Measurements from ENCODE around the gene ACLY. TPM values are rescaled to one million over a fixed set of nuclear protein-coding genes. Genes with fewer than 3 reads are reported as not detected.

Gene ACLY
- total and polyA plus RNA-seq, 2 of the 13 experiments (the other 11 are each of a cell fraction or from before 2014, with no cell fraction given) = 111 to 218 TPM

DNA sequence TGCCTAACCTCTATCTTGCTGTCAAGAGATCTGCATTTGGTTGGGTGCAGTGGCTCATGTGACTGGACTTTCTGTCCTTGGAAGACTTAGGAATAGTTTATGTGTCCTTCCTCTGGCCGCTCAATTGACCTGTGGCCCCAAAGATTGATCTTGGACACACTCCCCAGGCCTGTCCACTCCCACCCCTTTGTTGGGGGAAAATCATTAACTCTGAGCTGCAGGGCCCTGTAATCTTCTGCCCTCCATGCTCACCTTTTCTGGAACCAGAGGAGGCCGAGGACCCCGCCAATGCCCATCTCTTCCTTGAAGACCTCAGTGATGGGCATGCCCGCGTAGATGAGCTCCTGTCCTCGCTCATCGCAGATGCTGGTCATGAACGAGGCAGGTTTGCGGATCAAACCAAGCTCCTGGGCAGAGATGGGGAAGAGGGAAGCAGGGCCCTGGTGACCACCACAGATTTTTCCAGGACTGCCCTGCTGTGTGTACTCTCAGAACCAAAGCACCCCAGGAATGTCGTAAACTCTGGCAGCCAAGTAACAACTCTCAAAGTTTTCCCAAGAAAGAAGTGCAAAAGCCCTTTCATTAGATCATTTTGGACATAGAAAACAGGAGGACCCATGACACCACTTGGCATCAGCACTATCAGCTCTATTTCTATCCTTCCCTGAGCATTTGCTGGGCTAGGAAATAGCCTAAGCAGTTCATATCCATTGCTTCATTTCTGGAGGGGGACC, 45.0 kb downstream of the ACLY start (continued):
- TF ChIP-seq SOX13 (IDR thresholded peaks at IDR 0.05) (no peak), SOX13 (CRISPR knock-in tag; conservative IDR thresholded peaks at IDR 0.05 in 1 of 2, IDR thresholded peaks at IDR 0.05 in 1 of 2) (peak in 1 of 2 experiments; percentile 52; a peak in 1 of 4 replicates), SAP130 (CRISPR knock-in tag; IDR thresholded peaks at IDR 0.05; ENCODE audit: low read depth) (no peak), MZF1 (CRISPR knock-in tag; IDR thresholded peaks at IDR 0.05; ENCODE audit: borderline replicate concordance) (no peak), MYNN (CRISPR knock-in tag; IDR thresholded peaks at IDR 0.05; ENCODE audit: low read depth) (no peak), ZNF883 (CRISPR knock-in tag; IDR thresholded peaks at IDR 0.05; ENCODE audit: not compliant biosample characterization) (peak; percentile 44), NR2F1 (CRISPR knock-in tag; IDR thresholded peaks at IDR 0.05) (peak; percentile 60 to 64; a peak in 2 of 4 replicates), ZNF766 (CRISPR knock-in tag; IDR thresholded peaks at IDR 0.05; ENCODE audit: borderline replicate concordance) (0 out of 2 replicates have a peak, but pooled peaks have one; percentile 29)
- TF ChIP-seq, protein P1, sequence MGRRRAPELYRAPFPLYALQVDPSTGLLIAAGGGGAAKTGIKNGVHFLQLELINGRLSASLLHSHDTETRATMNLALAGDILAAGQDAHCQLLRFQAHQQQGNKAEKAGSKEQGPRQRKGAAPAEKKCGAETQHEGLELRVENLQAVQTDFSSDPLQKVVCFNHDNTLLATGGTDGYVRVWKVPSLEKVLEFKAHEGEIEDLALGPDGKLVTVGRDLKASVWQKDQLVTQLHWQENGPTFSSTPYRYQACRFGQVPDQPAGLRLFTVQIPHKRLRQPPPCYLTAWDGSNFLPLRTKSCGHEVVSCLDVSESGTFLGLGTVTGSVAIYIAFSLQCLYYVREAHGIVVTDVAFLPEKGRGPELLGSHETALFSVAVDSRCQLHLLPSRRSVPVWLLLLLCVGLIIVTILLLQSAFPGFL (CRISPR knock-in tag; IDR thresholded peaks at IDR 0.05) = no peak
- TF ChIP-seq, protein P2, sequence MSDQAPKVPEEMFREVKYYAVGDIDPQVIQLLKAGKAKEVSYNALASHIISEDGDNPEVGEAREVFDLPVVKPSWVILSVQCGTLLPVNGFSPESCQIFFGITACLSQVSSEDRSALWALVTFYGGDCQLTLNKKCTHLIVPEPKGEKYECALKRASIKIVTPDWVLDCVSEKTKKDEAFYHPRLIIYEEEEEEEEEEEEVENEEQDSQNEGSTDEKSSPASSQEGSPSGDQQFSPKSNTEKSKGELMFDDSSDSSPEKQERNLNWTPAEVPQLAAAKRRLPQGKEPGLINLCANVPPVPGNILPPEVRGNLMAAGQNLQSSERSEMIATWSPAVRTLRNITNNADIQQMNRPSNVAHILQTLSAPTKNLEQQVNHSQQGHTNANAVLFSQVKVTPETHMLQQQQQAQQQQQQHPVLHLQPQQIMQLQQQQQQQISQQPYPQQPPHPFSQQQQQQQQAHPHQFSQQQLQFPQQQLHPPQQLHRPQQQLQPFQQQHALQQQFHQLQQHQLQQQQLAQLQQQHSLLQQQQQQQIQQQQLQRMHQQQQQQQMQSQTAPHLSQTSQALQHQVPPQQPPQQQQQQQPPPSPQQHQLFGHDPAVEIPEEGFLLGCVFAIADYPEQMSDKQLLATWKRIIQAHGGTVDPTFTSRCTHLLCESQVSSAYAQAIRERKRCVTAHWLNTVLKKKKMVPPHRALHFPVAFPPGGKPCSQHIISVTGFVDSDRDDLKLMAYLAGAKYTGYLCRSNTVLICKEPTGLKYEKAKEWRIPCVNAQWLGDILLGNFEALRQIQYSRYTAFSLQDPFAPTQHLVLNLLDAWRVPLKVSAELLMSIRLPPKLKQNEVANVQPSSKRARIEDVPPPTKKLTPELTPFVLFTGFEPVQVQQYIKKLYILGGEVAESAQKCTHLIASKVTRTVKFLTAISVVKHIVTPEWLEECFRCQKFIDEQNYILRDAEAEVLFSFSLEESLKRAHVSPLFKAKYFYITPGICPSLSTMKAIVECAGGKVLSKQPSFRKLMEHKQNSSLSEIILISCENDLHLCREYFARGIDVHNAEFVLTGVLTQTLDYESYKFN (CRISPR knock-in tag; conservative IDR thresholded peaks at IDR 0.05) = peak; percentile 81

Measured in HepG2 (cell line).